GM21786 (cell line): ENCODE data around the gene TPP2.

Experiments
- ATAC-seq: cut with Tn5 transposase; IDR thresholded peaks from one replicate; pipeline ENCODE4 v1.9.1; 2021; ENCODE audit not compliant: unreplicated experiment

Gene TPP2

GRCh38 chr13:102721800-102722231, 125.0 kb downstream of the TPP2 start:
- no peak for ATAC-seq

- ATAC-seq, result no peak
These were observed 128.1 kb downstream of the TPP2 start for GRCh38 chr13:102724923-102725322.

GRCh38 chr13:102726430-102726829, 129.6 kb downstream of the TPP2 start:
- peak; percentile 48 for ATAC-seq
